Jurkat, Clone E6-1 (cell line): ENCODE data around the gene GNAI1. TPM values are rescaled to one million over a fixed set of nuclear protein-coding genes. Genes with fewer than 3 reads are reported as not detected.

Experiments
- DNase-seq: peaks from one replicate; pipeline ENCODE4 v3.0.0-alpha.2; 2011; ENCODE audit warnings: low read depth, low spot score
- H3K4me3 ChIP-seq: 2 replicates; pipeline ENCODE4 v1.5.1; 2011; ENCODE audit warnings: mild to moderate bottlenecking, low read length, control low read depth, moderate library complexity
- polyA plus RNA-seq: library from polyadenylated mRNA; unstranded; fragments of >200 nt; gene quantifications from one replicate; pipeline ENCODE4 v1.2.1, GENCODE V29; 2012; ENCODE audit warnings: missing spikeins; ENCODE audit not compliant: insufficient read length, insufficient read depth

Gene GNAI1
- not detected for polyA plus RNA-seq

DNA sequence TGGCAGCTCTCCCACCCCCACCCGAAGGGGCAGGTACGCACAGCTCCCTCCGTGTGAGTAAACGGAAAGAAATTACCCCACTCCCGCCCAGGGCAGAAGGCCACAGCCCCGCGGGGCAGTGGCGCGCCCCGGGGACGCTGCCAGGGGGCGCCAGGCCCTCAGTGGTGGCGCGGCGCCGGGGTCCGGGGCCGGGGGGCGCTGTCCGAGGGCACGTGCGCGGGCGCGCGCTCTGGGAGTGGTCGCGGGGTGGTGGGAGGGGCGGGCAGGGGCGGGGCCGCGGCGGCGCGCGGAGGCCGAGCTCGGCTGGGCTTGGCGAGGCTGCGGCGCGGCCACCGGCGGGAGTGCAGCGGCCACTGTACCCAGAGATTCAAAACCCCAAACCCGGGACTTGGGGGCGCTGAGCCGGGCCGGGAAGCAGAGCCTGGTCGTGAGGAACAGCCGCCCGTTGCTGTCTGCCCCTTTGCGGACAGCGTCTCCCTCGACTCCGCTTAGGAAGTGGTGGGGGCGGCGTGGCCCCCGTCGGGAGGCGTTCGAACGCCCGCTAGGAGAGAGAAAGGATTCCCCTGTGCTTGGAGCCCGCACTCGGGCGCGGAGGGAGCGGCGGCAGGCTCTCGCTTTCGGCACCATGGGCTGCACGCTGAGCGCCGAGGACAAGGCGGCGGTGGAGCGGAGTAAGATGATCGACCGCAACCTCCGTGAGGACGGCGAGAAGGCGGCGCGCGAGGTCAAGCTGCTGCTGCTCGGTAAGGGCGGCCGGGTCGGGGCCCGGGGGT lies at the start of gene GNAI1:
Gene GNAI1, plus strand, starts transcription at position 296 of the 773 bp plus-strand sequence. Its CDS starts 330 bp downstream, at position 626.
- no peak within 1 kb of the TSS for H3K4me3 ChIP-seq
- DNase-seq = no peak

- DNase-seq = no peak
- no peak overlapping the region for H3K4me3 ChIP-seq
These were observed 47.4 kb upstream of the GNAI1 start for GRCh38 chr7:80087051-80087770.

DNA sequence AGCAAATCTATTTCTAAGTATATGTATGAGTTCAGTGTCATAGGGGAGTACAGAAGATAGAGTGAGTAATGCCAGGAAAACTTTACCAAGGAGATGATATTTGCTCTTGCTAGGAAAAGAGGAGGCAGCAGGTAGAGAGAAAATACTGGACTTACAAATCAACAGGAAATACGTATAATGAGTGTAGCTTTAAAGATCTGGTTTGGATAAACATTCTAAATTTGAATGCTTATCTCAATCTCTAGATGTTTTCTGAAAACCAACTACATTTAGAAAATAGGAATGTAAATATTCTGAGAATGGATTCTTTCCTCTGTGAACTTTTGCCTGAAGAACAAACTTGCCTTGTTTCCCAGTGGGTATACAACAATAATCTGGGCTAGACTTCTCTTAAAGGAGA lies 46.9 kb upstream of the GNAI1 start:
- no peak for DNase-seq

GRCh38 chr7:80088705-80089104 lies 45.9 kb upstream of the GNAI1 start:
- no peak overlapping the region for H3K4me3 ChIP-seq
- no peak for DNase-seq

More for the DNA sequence above, 46.9 kb upstream of the GNAI1 start:
- no peak overlapping the region for H3K4me3 ChIP-seq

GRCh38 chr7:80089366-80089765 lies 45.3 kb upstream of the GNAI1 start:
- no peak for DNase-seq
- H3K4me3 ChIP-seq = no peak overlapping the region

DNA sequence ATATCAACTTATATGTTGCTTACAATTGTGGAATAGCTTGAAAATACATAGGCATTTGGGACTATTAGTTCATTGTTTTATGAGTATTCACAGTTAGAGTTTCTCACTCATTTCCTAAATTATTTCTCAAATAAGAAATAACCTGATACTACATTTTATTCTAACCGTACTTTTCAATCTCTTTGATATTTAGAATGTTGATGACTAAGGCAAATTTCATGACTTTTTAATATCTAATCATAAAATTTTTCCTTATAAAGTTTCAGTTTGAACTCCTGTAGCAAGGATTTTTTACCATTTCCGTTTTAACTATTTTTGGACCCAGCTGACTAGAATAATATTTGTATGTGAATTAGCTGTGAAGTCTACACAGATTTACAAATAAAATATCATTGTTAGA lies 41.3 kb upstream of the GNAI1 start:
- H3K4me3 ChIP-seq = no peak overlapping the region
- no peak for DNase-seq

DNA sequence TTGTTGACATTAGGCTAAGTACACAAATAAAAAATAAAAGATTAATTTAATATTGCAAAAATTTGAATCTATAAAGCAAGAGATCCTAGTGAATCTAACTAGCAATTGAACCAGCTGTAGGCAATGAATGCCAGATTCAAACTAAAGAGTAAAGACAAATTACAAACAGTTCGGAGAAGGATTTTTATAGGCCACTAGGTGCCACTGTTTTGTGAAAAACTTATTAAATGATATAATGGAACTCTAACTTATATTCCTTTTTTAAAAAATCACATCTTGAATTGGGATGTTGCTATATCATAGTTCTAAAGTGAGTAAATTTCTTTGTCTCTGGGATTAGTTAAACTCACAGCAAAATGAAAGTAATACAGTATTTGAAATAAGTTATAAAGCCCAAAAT lies 39.1 kb upstream of the GNAI1 start:
- H3K4me3 ChIP-seq = no peak overlapping the region
- DNase-seq = no peak

DNA sequence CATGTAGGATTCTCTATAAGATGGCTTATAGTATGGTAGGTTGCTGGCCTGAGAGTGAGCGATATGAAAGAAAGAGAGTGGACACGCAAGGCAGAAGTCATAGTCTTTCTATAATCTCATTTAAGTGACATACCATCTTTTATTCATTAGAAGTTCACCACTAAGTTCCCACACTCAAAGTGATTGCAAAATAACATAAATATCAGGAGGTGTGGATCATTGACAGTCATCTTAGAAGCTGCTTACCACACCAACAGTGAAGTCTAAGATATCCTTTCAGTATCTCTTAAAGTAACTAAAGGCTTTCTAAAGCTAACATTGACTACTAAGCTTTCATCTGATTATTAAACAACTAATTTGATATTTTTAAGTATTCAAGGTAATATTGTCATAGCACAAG lies 36.9 kb upstream of the GNAI1 start:
- H3K4me3 ChIP-seq = no peak overlapping the region
- DNase-seq = no peak

GRCh38 chr7:80098795-80099194 lies 35.8 kb upstream of the GNAI1 start:
- no peak overlapping the region for H3K4me3 ChIP-seq
- DNase-seq = no peak

DNA sequence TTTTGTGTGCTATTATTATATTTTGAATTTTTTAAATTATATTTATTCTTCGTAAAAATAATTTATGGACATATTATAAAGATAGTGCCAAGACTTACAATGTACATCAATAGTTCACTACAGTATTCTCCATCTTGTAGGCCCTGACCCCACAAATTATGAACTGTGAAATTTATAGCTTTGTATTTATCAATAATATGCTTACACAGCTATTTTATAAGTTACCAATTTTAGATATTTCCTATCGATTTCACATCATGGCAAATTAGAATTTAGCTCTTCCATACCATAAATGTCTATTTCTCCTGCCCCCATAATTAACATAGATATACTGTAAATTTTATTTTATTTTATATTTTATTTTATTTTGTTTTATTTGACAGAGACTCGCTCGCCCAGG lies 34.4 kb upstream of the GNAI1 start:
- no peak for DNase-seq
- no peak overlapping the region for H3K4me3 ChIP-seq

DNA sequence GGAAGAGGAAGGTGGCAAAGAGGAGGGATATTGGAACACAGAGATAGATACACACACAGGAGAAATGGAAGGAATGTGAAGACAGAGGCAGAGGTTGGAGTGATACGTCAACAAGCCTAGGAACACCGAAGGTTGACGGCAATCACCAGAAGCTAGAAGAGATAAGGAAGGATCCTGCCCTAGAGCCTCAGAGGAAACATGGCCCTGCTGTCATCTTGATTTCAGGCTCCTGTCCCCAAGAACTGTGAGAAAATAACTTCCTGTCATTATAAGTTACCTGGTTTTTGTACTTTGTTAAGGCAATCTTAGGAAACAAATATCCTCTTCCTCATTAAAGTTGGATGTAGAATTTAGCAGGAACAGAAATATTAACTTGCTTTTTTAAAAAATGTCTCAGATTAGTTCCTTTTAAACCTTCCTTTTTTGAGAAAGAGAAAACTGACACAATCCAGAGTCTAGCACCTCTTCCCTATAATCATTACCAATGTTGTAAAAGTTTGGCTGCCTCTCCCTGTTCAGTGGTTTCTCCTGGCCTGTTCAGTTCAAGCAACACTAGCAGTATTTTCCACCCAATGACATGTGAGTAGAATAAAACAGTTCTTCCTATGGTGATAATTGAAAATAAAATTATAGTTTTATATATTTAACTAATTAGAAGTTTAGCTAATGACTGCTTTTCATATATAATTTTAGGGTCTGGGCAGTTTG lies 28.8 kb upstream of the GNAI1 start:
- no peak for DNase-seq
- no peak overlapping the region for H3K4me3 ChIP-seq

- no peak overlapping the region for H3K4me3 ChIP-seq
- peak; percentile 14 for DNase-seq
These were observed 28.0 kb upstream of the GNAI1 start for GRCh38 chr7:80106498-80107113.

GRCh38 chr7:80107278-80107677 lies 27.4 kb upstream of the GNAI1 start:
- DNase-seq = peak; percentile 83
- no peak overlapping the region for H3K4me3 ChIP-seq

- no peak for DNase-seq
These were observed 24.3 kb upstream of the GNAI1 start for GRCh38 chr7:80110376-80110775.

GRCh38 chr7:80114159-80114558 lies 20.5 kb upstream of the GNAI1 start:
- H3K4me3 ChIP-seq = no peak overlapping the region
- no peak for DNase-seq

More at GRCh38 chr7:80110376-80110775, 24.3 kb upstream of the GNAI1 start:
- H3K4me3 ChIP-seq = no peak overlapping the region

- peak; percentile 15 for DNase-seq
These were observed 9.9 kb upstream of the GNAI1 start for GRCh38 chr7:80124526-80125264.

GRCh38 chr7:80127412-80128160 lies 7.0 kb upstream of the GNAI1 start:
- no peak for DNase-seq
- H3K4me3 ChIP-seq = no peak overlapping the region

More at GRCh38 chr7:80124526-80125264, 9.9 kb upstream of the GNAI1 start:
- H3K4me3 ChIP-seq = no peak overlapping the region

GRCh38 chr7:80128918-80129317 lies 5.7 kb upstream of the GNAI1 start:
- DNase-seq = no peak
- H3K4me3 ChIP-seq = no peak overlapping the region
